Epithelial cell of prostate (primary cell): Measurements from ENCODE around the gene CIRBP.

Experiments
- DNase-seq: peaks from one replicate; pipeline ENCODE4 v3.0.0-alpha.2; 2011; ENCODE audit warnings: low read depth, low spot score
- H3K27ac ChIP-seq: fragments of 450-650 bp; 2 replicates; pipeline ENCODE4 v1.5.1; 2017; ENCODE audit warnings: mild to moderate bottlenecking

The CIRBP gene

GRCh38 chr19:1275976-1276627 is 7.0 kb downstream of the CIRBP start:
- H3K27ac ChIP-seq: peak overlapping the region; percentile 92
- no peak for DNase-seq

- peak overlapping the region; percentile 92 for H3K27ac ChIP-seq
- DNase-seq: no peak
These were observed 7.5 kb downstream of the CIRBP start for GRCh38 chr19:1276628-1277022.

- no peak overlapping the region for H3K27ac ChIP-seq
- no peak for DNase-seq
These were observed 7.9 kb downstream of the CIRBP start for GRCh38 chr19:1277061-1277460.

GRCh38 chr19:1278074-1278473 is 8.9 kb downstream of the CIRBP start:
- no peak for DNase-seq
- no peak overlapping the region for H3K27ac ChIP-seq

GRCh38 chr19:1278713-1279660 is 9.9 kb downstream of the CIRBP start:
- no peak overlapping the region for H3K27ac ChIP-seq
- no peak for DNase-seq

GRCh38 chr19:1279782-1280341 is 10.7 kb downstream of the CIRBP start:
- no peak for DNase-seq
- no peak overlapping the region for H3K27ac ChIP-seq

- H3K27ac ChIP-seq: no peak overlapping the region
- DNase-seq: no peak
These were observed 11.8 kb downstream of the CIRBP start for GRCh38 chr19:1280636-1281568.

GRCh38 chr19:1281569-1282287 is 12.6 kb downstream of the CIRBP start:
- no peak for DNase-seq
- H3K27ac ChIP-seq: no peak overlapping the region

- H3K27ac ChIP-seq: no peak overlapping the region
- DNase-seq: no peak
These were observed 13.6 kb downstream of the CIRBP start for GRCh38 chr19:1282588-1283206.

- no peak for DNase-seq
- no peak overlapping the region for H3K27ac ChIP-seq
These were observed 14.2 kb downstream of the CIRBP start for GRCh38 chr19:1283207-1283916.

GRCh38 chr19:1283917-1284292 is 14.8 kb downstream of the CIRBP start:
- no peak for DNase-seq

GRCh38 chr19:1284293-1284978 is 15.3 kb downstream of the CIRBP start:
- DNase-seq: no peak
- no peak overlapping the region for H3K27ac ChIP-seq

More at GRCh38 chr19:1283917-1284292, 14.8 kb downstream of the CIRBP start:
- no peak overlapping the region for H3K27ac ChIP-seq

GRCh38 chr19:1284979-1285736 is 16.0 kb downstream of the CIRBP start:
- no peak overlapping the region for H3K27ac ChIP-seq
- no peak for DNase-seq

- DNase-seq: no peak
- no peak within 1 kb of the TSS for H3K27ac ChIP-seq
These were observed 16.7 kb downstream of the CIRBP start, which contains the start of gene EFNA2 for GRCh38 chr19:1285737-1286360. EFNA2 (plus strand) TSS chr19:1285873; CDS start chr19:1286169, 296 bp downstream.

GRCh38 chr19:1286487-1287353 is 17.6 kb downstream of the CIRBP start:
- H3K27ac ChIP-seq: no peak overlapping the region
- DNase-seq: no peak
